ENCODE results near the gene CALCOCO1.

GRCh38 chr12:53696285-53696654 is 31.0 kb downstream of the CALCOCO1 start:
- TF ChIP-seq, protein P1, sequence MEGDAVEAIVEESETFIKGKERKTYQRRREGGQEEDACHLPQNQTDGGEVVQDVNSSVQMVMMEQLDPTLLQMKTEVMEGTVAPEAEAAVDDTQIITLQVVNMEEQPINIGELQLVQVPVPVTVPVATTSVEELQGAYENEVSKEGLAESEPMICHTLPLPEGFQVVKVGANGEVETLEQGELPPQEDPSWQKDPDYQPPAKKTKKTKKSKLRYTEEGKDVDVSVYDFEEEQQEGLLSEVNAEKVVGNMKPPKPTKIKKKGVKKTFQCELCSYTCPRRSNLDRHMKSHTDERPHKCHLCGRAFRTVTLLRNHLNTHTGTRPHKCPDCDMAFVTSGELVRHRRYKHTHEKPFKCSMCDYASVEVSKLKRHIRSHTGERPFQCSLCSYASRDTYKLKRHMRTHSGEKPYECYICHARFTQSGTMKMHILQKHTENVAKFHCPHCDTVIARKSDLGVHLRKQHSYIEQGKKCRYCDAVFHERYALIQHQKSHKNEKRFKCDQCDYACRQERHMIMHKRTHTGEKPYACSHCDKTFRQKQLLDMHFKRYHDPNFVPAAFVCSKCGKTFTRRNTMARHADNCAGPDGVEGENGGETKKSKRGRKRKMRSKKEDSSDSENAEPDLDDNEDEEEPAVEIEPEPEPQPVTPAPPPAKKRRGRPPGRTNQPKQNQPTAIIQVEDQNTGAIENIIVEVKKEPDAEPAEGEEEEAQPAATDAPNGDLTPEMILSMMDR (IDR thresholded peaks at IDR 0.05; ENCODE audit: poor library complexity), result no peak
- TF ChIP-seq EZH2 (IDR thresholded peaks at IDR 0.05; ENCODE audit: borderline replicate concordance), result no peak

Measured in hepatocyte (in vitro differentiated cells).